RPMI7951 (cell line): ENCODE results near the gene SPATS2. TPM values are rescaled to one million over a fixed set of nuclear protein-coding genes. Genes with fewer than 3 reads are reported as not detected.

ENCODE experiments used
- DNase-seq: peaks from one replicate; pipeline ENCODE4 v3.0.0-alpha.2; 2012; ENCODE audit warnings: low read depth
- total RNA-seq: library from RNA; depleted of rRNA; stranded (reverse); fragments of >200 nt; shearing (Covaris generic); gene quantifications from 2 replicates; pipeline ENCODE4 v1.2.3, GENCODE V29; 2014

Gene SPATS2
- total RNA-seq, 1 experiment from 2014 or later: 17.7 TPM

- no peak for DNase-seq
Observed at GRCh38 chr12:49554266-49554665, 187.0 kb downstream of the SPATS2 start.

GRCh38 chr12:49555631-49556390 is 188.5 kb downstream of the SPATS2 start:
- DNase-seq: no peak

- no peak for DNase-seq
Observed at GRCh38 chr12:49556391-49557186, 189.3 kb downstream of the SPATS2 start.

GRCh38 chr12:49557187-49557916 is 190.1 kb downstream of the SPATS2 start:
- DNase-seq: no peak

- DNase-seq: no peak
Observed at GRCh38 chr12:49557917-49558215, 190.6 kb downstream of the SPATS2 start.

- DNase-seq: no peak
Observed at GRCh38 chr12:49558526-49558925, 191.3 kb downstream of the SPATS2 start.

- DNase-seq: no peak
Observed at GRCh38 chr12:49559011-49559675, 191.9 kb downstream of the SPATS2 start.

GRCh38 chr12:49560695-49561094 is 193.4 kb downstream of the SPATS2 start:
- DNase-seq: no peak

GRCh38 chr12:49562233-49562632 is 195.0 kb downstream of the SPATS2 start:
- no peak for DNase-seq

- no peak for DNase-seq
Observed at GRCh38 chr12:49562831-49563230, 195.6 kb downstream of the SPATS2 start.

GRCh38 chr12:49563951-49564685 is 196.9 kb downstream of the SPATS2 start:
- DNase-seq: no peak

- DNase-seq: no peak
Observed at GRCh38 chr12:49564686-49565405, 197.6 kb downstream of the SPATS2 start.

- DNase-seq: no peak
Observed at GRCh38 chr12:49565406-49566265, 198.4 kb downstream of the SPATS2 start.

GRCh38 chr12:49566361-49566760 is 199.1 kb downstream of the SPATS2 start:
- DNase-seq: no peak

- DNase-seq: no peak
Observed at GRCh38 chr12:49567302-49567610, 200.0 kb downstream of the SPATS2 start.

- peak; percentile 86 for DNase-seq
Observed at GRCh38 chr12:49567611-49568441, 200.6 kb downstream of the SPATS2 start, which contains the start of gene MCRS1. Gene MCRS1, minus strand, starts transcription at chr12:49568142. Its CDS starts 1,411 bp downstream, at chr12:49566731.

GRCh38 chr12:49568442-49569162 is 201.3 kb downstream of the SPATS2 start:
- DNase-seq: no peak
